Stimulated activated CD8-positive, alpha-beta memory T cell treated with anti-CD3 and anti-CD28 coated beads, Interleukin-2, amount 100 ng/mL, for 48 hours (primary cell): Measurements from ENCODE around the gene SHLD3.
"Not testable (repeated sequence)": the region's sequence is repeated elsewhere in the genome, so short reads cannot be mapped to it uniquely, and the experiment has no call there.

Experiments
- DNase-seq, 2 donors: peaks; one replicate each; pipeline ENCODE4 v3.0.0-alpha.2; 2020; ENCODE audit warnings: low read depth in 2 of 2

Gene SHLD3, protein sequence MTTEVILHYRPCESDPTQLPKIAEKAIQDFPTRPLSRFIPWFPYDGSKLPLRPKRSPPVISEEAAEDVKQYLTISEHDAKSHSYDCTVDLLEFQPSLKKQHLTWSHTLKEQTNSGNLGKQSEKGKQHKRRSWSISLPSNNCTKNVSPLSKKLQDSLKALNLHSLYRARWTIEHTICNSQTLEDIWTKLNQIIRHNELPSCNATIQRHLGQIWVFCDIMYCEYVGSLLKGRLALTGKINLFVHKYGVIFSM

DNA sequence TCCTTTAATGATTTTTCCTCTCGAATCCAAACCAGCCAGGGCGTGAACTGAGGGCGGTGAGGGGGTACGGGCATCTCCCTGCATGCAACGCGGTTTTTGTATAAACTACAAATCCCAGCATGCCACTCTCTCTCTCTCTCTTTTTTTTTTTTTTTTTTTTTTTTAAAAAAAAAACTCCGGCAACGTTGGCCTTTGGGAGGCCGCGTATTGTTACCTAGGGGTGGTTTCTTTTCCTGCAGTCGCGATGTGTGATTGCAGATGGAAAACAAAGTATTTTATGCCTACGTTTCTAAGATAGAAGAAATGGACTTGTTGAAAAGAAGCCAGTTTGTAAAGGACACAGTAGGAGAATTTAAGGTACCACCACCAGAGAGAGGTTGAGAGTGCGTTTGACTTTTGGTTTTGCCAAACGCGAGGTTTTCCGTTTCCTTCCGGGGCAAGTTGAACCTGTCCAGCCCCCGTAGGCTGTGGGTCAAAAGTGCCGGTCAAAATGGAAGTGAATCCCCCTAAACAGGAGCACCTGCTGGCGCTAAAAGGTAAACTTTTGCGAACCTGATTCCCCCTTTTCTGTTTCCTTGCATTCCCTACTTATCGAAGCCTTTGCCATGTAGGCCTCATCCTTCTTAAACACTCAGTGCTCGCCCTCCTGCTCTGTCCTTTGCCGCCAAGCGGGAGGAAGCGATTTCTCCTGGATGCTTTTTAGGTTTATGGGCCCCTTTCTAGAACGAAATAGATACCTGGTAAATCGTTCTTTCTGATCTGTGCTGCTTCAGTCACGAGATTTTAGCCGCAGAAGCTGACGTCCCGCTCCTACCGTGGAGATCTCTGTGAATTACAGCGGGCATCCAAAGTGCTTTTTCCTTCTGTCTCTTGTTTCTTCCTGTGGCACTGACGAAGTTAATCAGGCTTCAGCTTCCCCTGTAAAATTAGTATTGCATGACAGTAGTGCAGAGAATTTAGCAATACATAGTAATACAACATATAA, at the start of gene SHLD3, which contains the start of gene TRAPPC13:
Gene SHLD3, plus strand, starts transcription at position 457 of the 985 bp plus-strand sequence. CDS start 4,561 bp downstream, outside the sequence.
Gene TRAPPC13, plus strand, starts transcription at position 457 of the 985 bp plus-strand sequence. Its CDS starts 34 bp downstream, at position 491.
- peak; percentile 51 to 57 for DNase-seq

DNA sequence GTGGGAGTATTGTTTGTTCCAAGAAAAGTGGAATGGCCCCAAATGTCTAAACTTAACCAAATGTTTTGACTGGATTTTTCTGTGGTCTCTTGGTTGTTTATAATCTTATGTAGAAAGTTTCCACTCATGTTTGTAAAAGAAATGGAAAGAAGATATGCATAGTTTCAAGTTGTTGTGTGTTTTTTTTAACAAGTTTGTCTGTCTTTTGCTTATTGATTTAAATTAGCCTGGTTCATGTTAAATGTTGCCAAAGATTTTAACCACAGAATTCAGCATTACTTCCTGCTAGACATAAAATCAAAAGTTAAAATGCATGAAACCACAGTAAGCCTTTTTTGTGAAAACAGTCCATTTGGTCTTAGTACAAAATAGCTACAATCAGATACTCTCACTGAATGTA, 47.7 kb upstream of the SHLD3 start:
- no peak for DNase-seq

DNA sequence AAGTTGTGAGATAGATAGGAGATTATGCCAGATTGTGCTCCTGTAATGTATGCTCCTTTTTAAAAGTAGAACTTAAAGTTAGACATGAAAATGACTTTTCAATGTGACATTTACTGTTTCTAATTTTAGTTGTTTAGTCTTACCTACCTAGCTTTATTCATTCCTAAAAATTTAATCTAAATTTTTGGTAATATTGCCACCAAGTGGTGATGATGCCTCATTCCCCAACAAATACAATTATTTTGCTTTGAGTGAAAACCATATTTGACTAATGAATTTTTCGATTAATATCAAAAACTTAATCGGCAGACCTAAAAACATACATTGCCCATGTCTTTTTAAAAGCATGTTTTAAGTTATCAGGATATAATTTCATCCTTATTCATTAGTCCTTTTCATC, 36.1 kb upstream of the SHLD3 start:
- no peak for DNase-seq

DNA sequence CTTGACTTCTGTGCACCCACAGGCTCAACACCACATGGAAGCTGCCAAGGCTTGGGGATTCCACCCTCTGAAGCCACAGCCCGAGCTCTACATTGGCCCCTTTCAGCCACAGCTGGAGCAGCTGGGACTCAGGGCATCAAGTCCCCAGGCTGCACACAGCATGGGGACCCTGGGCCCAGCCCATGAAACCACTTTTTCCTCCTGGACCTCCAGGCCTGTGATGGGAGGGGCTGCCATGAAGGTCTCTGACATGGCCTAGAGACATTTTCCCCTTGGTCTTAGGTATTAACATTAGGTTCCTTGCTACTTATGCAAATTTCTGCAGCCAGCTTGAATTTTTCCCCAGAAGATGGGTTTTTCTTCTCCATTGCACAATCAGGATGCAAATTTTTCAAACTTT, 23.1 kb upstream of the SHLD3 start:
- not testable (repeated sequence) for DNase-seq

DNA sequence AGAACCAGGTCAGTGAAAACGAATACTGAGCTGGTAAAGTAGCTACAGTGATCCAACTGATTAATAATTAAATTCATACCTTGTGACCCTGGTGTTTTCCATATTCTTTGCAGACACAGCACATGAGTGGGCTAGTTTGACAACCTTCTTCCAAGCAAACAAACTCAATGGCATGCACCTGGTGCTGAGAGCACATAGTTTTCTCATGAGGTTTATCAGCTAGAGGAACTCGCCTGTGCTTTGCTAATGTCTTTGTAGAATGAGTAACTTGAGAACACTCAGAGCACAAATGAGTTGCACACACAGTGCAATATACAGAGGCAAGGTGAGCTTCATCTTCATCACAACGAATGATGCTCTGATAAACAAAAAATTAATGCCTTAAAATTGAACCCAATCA, 13.3 kb upstream of the SHLD3 start:
- DNase-seq = no peak

DNA sequence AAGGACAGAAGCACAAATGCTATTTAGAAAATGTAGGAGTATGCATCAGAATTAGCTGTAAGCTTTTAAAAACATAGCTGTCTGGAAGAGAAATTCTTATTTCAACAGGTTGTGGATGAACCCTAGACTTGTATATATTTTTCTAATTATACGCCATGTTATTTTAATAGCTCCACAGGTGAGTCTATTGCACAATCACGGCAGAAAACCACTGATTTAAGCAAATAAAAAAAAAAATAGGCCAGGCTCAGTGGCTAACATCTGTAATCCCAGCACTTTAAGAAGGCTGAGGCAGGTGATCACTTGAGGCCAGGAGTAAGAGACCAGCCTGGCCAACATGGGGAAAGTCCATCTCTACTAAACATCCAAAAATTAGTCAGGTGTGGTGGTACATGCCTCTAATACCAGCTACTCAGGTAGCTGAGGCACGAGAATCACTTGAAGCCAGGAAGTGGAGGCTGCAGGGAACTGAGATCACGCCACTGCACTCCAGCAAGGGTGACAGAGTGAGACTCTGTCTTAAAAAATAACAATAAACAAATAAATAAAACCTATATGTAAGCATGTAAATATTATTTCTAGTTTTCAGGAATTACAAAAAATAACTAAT, 12.4 kb upstream of the SHLD3 start:
- DNase-seq = no peak

DNA sequence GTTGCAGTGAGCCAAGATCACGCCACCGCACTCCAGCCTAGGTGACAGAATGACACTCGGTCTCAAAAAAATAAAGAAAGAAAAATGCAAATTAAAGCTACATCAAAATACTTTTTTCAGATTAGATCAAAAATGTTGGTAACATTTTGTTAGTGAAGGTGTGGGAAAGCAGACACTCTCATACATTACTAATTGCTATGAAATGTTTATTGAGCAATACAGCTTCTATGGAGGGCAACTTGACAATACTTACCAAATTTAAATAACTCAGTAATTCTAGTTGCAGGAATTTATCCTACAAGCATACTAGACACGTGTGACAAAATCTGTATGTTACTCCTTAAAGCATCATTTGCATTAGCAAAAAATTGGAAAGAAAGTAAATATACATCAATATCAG, 4.8 kb upstream of the SHLD3 start:
- no peak for DNase-seq

DNA sequence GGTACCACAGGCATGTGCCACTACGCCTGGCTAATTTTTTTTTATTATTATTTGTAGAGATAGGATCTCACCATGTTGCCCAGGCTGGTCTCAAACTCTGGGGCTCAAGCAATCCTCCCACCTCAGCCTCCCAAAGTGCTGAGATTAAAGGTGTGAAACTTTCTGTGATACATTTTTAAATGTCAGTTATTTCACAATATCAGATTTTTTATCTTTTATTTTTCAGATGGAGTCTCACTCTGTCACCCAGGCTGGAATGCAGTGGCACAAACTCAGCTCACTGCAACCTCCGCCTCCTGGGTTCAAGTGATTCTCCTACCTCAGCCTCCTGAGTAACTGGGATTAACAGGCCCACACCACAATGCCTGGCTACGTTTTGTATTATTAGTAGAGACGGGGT, 2.9 kb upstream of the SHLD3 start:
- not testable (repeated sequence) for DNase-seq

DNA sequence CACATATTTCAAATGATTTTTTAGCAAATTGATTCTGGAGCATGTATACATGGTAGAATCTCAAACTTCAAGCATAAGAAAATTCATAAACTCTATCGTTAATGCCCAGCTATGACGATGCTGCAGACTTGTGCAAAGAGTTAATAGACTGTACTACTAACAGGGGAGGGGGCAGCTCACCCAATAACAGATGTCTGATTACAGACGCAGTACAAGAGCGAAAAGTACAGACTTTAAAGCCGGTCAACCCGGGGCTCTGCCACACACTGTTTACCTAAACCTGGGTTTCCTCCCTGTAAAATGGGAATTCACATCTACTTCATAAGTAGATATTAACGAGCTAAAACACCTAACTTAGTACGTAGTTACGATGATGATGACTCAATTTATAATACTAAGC, 1.3 kb upstream of the SHLD3 start:
- no peak for DNase-seq

DNA sequence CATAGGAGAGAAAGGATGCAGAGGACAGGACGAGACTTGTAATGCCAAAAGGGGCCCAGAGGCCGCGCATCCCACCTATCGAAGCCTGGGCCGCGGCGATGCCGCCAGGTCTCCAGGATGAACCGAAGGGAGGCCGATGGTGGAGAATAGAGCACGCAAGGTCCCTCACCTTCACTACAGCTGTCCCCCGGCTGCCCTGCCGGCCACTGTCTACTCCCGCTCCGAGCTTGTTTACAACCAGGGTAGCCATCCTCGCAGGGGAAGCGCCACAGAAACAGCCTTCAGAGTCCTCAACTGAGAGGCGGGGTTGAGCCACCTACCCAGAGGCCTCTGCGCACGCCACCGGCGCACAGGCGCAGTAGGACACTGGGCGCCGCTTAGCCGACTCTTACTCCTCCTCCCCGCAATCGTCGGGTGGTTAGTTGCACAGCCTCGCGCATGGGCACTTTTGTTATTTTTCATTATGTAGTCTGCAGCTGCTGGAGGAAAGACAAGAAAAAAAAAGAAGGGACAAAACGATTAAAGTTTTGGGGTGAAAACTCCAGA, 729 bp upstream of the SHLD3 start, which contains the start of gene TRIM23:
Gene TRIM23, minus strand, starts transcription at position 309 of the 546 bp plus-strand sequence. Its CDS starts 59 bp downstream, at position 250.
- DNase-seq = peak; percentile 81 to 83

DNA sequence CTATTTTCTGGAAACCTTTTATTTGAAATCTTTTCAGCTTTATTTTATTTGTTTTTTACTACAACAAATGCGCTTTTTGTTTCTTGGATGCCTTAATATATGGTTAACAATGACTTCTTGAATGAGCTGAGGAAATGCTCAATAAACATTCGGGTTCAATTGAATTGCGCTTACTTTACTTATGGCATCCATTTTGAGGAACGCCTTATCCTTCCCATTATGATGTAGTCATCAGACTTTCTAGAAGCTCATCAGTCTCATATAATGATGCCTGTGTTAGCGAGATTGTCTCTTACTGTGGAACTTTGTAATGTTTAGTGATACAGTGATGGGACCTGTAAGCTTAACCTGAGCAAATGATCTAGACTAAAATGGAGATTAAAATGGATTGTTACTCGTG, 916 bp downstream of the SHLD3 start:
- DNase-seq = no peak

DNA sequence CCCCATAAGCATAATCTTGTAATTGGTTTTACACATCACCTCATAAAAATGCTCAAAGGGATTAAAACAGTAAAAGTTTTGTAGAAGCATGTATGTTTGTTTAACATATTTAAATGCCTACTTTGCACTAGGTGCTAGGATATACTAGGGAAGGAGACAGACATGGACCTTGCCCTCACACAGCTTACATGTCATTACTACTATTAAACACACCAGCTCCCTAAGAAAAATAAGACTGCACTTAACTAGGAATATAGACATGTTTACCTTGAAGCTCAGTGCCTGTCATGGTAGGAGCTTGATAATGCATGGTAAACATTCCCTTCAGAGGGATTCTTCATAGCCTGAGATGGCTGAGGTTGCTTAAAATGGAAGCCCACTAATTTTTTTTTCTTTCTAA, 6.2 kb downstream of the SHLD3 start:
- DNase-seq = no peak

DNA sequence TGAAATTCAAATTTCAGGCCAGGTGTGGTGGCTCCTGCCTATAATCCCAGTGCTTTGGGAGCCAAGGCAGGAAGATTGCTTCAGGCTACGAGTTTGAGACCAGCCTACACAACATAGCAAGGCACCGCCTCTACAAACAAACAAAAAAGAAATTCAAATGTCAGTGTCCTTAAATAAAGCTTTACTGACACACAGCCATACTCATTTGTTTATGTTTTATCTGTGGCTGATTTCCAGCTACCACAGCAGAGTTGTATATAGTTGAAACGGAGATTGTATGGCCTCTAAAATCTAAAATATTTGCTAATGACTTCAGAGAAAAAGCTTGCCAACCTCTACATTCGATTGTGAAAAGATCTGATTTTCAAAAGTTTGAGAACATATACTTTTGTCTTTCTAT, 15.4 kb downstream of the SHLD3 start:
- no peak for DNase-seq

DNA sequence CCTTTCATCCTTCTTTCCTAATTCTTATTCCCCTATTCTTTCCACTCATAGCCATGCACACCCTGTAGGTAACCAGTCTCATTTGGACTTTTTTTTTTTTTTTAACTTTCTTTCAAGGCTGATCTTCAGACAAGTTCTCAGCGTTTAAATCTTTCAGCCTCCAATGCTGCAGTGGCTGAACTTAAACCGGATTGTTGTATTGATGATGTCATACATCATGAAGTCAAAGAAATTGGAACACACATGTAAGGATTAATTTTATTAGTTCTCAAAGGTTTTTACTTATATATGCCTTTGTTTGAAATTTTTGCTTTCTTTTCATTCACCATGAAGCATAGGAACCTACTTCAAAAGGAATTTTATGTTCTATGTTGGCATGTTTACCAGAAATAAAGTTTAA, 22.1 kb downstream of the SHLD3 start:
- no peak for DNase-seq

DNA sequence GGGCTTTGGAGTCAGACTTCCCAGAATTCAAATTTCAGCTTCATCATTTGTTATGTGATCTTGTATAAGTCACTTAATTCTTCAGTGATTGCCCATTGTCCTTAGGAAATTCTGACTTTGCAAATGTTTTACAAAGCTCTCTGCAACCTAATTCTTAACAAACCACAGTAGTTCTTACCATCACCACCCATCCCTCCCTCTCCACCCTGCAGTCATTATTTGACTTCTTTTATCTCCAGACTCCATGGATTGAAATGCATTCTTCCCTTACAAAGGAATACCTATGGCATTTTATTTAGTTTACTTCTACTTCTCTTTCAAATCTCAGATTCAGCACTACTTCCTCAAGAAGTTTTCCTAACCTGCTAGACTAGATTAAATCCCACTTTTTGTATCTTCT, 23.1 kb downstream of the SHLD3 start:
- DNase-seq = no peak

DNA sequence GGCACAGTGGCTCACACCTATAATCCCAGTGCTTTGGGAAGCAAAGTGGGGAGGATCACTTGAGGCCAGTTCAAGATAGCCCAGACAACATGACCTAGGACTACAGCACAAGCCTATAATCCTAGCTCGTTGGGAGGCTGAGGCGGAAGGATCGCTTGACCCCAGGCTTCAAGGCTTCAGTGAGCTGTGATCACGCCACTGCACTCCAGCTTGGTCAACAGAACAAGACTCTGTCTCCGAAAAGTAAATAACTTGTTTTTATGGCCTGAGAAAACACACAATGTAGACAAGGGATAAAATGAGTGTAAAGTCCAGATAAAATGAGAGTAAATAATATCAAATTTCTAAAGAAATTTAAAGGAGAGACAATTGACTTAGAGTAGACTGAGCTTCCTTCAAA, 26.3 kb downstream of the SHLD3 start:
- DNase-seq = no peak

DNA sequence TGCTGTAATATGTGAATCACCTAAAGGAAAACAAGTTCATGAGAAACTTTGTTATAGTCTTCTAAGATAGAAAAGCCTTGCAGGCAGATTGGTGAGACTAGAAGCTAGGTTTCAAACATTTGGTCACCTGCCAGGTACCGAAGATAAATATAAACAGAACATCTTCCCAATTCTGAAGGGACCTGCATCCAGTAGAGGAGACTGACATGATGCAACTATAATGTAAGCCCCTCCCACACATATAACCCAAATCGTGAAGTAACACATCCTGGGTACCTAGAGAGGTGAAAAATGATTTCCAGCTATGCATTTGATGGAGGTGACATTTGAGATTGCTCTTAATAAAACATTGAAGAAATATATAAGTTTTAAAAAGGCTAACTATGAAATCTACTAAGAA, 29.9 kb downstream of the SHLD3 start:
- no peak for DNase-seq

DNA sequence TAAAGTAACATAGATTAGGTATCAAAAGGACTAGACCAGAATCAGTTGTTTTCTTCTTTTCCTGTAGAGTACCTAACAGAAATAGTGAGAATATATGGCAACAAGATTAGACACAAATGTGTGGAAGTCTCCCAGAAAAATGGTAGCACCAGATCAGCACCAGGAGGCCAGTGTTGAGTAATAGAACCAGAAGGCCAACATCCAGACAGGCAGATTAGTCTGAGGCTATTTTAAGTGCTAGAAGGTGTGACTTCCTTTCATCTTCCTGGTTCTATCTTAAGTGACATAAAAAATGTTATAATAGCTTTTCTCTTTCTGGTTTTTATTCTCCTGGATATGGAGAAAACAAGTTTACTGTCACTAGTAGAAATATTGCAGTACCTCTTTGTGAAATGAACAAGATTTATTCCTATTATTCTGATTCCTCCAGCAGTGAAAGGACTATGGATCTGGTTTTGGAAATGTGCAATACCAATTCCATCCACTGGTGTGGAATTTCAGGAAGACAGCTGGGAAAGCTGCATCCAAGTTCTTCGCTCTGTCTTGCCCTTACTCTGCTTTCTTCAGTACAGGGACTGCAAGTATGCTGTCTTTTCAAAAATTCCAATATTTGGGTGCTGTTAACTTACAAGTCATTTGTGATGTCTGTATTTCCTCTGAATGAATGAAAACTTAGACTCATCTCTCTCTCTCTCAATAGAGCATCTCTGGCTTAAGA, 39.1 kb downstream of the SHLD3 start:
- DNase-seq = no peak

DNA sequence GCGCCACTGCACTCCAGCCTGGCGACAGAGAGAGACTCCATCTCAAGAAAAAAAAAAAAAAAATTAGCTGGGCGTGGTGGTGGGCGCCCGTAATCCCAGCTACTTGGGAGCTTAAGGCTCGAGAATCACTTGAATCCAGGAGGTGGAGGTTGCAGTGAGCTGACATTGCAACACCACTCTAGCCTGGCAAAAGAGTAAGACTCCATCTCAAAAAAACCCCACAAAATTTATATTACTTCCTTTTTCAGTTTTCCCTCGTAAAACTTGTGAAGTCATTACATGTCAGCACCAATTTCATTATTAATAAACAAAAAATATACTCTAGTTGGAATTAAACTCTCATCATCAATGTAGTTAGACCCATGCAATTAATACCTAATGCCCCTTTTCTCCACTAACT, 43.9 kb downstream of the SHLD3 start:
- no peak for DNase-seq

DNA sequence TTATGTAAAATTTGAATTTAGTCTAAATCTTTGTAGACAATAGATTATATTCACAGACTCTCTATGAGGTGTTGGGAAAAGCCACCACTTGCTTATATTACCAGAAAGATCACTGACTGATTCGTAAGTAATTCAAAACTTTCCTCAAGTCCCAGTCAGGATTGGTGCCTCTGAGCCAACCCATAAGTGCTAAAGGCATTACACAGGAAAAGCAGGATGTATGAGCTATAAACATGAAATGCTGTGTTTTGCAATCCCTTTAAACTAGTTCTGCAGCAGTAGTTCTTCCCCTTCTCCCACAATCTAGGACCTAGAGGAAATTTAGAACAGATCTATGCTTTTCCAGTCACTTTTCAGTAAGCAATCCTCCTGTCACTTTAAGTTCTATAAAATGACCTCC, 48.0 kb downstream of the SHLD3 start:
- no peak for DNase-seq

DNA sequence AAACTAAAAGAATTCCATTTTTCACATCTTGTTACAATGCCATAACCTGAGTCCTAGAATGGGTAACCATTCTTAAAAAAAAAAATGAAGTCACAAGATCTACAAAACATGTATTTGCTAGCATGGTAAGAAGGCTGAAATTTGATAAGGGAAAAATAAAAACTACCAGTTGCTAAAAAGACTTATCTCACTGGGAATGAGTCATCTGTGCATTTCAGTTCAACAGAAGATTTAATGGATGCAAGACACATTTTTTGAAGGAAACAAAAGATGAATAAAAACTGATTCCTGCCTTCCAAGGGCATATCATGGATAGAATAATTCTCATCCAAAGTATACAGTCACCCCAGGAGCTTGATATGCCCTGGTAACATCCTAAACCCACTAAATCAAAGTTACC, 49.9 kb downstream of the SHLD3 start:
- no peak for DNase-seq
